DOHH2 (cell line): ENCODE measurements around the gene MKRN2.

ENCODE experiments used
- H3F3A ChIP-seq: fragments of 200-600 bp; sonication (generic), shearing (Covaris generic); 2 replicates; pipeline ENCODE4 v1.6.0; 2016; ENCODE audit warnings: antibody characterized with exemption, mild to moderate bottlenecking; ENCODE audit not compliant: control insufficient read depth, insufficient read depth
- H3K27ac ChIP-seq: fragments of 200-600 bp; sonication (generic); 2 replicates; pipeline ENCODE4 v1.5.1; 2014; ENCODE audit warnings: low read depth, mild to moderate bottlenecking, low read length, moderate library complexity
- H3K27me3 ChIP-seq: fragments of 200-600 bp; sonication (generic); 2 replicates; pipeline ENCODE4 v1.6.1; 2014; ENCODE audit warnings: mild to moderate bottlenecking, low read length, mixed read lengths; ENCODE audit not compliant: control insufficient read depth
- H3K36me3 ChIP-seq: fragments of 200-600 bp; sonication (generic); 2 replicates; pipeline ENCODE4 v1.6.1; 2014; ENCODE audit warnings: mild to moderate bottlenecking, low read length, moderate library complexity, mixed read lengths; ENCODE audit not compliant: control insufficient read depth
- H3K4me1 ChIP-seq: fragments of 200-600 bp; sonication (generic); 2 replicates; pipeline ENCODE4 v1.6.1; 2014; ENCODE audit warnings: mild to moderate bottlenecking, low read length, mixed read lengths; ENCODE audit not compliant: control insufficient read depth
- H3K4me2 ChIP-seq: fragments of 200-600 bp; sonication (generic); 2 replicates; pipeline ENCODE4 v1.6.0; 2014; ENCODE audit warnings: mild to moderate bottlenecking, low read length, moderate library complexity
- H3K4me3 ChIP-seq: fragments of 200-600 bp; sonication (generic); 2 replicates; pipeline ENCODE4 v1.5.1; 2014; ENCODE audit warnings: mild to moderate bottlenecking, low read length, mixed read lengths
- H3K79me2 ChIP-seq: fragments of 200-600 bp; sonication (generic); 2 replicates; pipeline ENCODE4 v1.6.1; 2014; ENCODE audit warnings: mild to moderate bottlenecking, low read length, mixed read lengths; ENCODE audit not compliant: control insufficient read depth
- H3K9me2 ChIP-seq: fragments of 200-600 bp; sonication (generic); replicated peaks from 2 replicates; pipeline ENCODE4 v1.6.1; 2014; ENCODE audit warnings: mild to moderate bottlenecking, low read length, mixed read lengths; ENCODE audit not compliant: control insufficient read depth
- H3K9me3 ChIP-seq: fragments of 200-600 bp; sonication (generic); 2 replicates; pipeline ENCODE4 v1.6.1; 2014; ENCODE audit warnings: antibody characterized with exemption, low read length, mixed read lengths; ENCODE audit not compliant: control insufficient read depth, insufficient read depth
- H4K20me1 ChIP-seq: fragments of 200-600 bp; sonication (generic); 2 replicates; pipeline ENCODE4 v1.6.0; 2014; ENCODE audit warnings: low read depth, mild to moderate bottlenecking, antibody characterized with exemption, low read length, moderate library complexity; ENCODE audit not compliant: control insufficient read depth, insufficient read depth
- EZH2phosphoT487 ChIP-seq: fragments of 200-600 bp; sonication (generic); IDR thresholded peaks from 2 replicates; pipeline ENCODE4 v1.6.1; 2017; ENCODE audit warnings: borderline replicate concordance, mild to moderate bottlenecking, antibody characterized with exemption, low read length, moderate library complexity, mixed read lengths
- TF ChIP-seq, protein P1 (sequence below): fragments of 200-600 bp; sonication (generic); IDR thresholded peaks from one replicate; pipeline ENCODE4 v1.5.1; 2014; ENCODE audit warnings: antibody characterized with exemption, mild to moderate bottlenecking, low read depth, low read length; ENCODE audit not compliant: poor library complexity, severe bottlenecking

The MKRN2 gene

GRCh38 chr3:12633108-12633507 is 76.2 kb downstream of the MKRN2 start:
- no peak overlapping the region for H3K27ac ChIP-seq
- TF ChIP-seq EZH2phosphoT487, result no peak
- TF ChIP-seq, protein P1, sequence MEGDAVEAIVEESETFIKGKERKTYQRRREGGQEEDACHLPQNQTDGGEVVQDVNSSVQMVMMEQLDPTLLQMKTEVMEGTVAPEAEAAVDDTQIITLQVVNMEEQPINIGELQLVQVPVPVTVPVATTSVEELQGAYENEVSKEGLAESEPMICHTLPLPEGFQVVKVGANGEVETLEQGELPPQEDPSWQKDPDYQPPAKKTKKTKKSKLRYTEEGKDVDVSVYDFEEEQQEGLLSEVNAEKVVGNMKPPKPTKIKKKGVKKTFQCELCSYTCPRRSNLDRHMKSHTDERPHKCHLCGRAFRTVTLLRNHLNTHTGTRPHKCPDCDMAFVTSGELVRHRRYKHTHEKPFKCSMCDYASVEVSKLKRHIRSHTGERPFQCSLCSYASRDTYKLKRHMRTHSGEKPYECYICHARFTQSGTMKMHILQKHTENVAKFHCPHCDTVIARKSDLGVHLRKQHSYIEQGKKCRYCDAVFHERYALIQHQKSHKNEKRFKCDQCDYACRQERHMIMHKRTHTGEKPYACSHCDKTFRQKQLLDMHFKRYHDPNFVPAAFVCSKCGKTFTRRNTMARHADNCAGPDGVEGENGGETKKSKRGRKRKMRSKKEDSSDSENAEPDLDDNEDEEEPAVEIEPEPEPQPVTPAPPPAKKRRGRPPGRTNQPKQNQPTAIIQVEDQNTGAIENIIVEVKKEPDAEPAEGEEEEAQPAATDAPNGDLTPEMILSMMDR, result no peak
- H3K4me2 ChIP-seq, result no peak overlapping the region
- H3K36me3 ChIP-seq, result no peaks in the 10 kb centered on the region
- peaks cover 99% of the 10 kb centered on the region for H3K79me2 ChIP-seq
- no peaks in the 10 kb centered on the region for H3K9me2 ChIP-seq
- 0 out of 2 replicates have a peak, but pooled peaks cover 3% of the 10 kb centered on the region for H3F3A ChIP-seq
- H3K9me3 ChIP-seq, result no peaks in the 10 kb centered on the region
- peaks cover 25% of the 10 kb centered on the region for H4K20me1 ChIP-seq
- H3K27me3 ChIP-seq, result no peaks in the 10 kb centered on the region
- no peak overlapping the region for H3K4me3 ChIP-seq
- H3K4me1 ChIP-seq, result peaks cover 22% of the 10 kb centered on the region
